ENCODE results near the gene NRGN.

Gene NRGN

DNA sequence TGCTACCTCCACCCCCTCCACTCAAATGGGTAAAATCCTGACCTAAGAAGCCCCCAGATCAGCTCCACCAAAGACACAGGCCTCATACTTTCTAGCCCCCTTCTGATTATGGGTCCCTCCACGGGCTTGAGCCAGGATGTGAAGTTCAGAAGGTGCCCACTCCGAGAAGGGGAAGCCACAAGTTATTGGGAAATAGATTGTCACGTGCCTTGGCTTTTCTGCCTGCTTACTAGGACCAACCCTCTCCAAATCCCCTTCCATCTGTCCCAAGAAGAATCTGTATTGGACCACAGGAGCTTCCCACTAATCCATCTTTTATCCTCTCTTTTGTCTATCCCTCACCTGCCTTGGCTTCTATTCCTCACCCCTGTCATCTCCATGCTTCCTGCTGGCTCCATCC, 3.0 kb upstream of the NRGN start:
- no peak overlapping the region for H3K4me3 ChIP-seq (ENCODE audit: low read depth, low read length)
- DNase-seq (ENCODE audit: low read depth): no peak
- in situ Hi-C loops (cut with HindIII; ENCODE audit: low sequenced_read_pairs): loop anchor here (5.0 kb wide), 2 partner anchors 39 to 74 kb away; no protein-coding TSS in a partner anchor
- no peak for TF ChIP-seq CTCF (IDR thresholded peaks at IDR 0.05; ENCODE audit: low read depth, low read length, missing control alignments)

GRCh38 chr11:124737638-124738305, 2.0 kb upstream of the NRGN start:
- TF ChIP-seq CTCF (IDR thresholded peaks at IDR 0.05; ENCODE audit: low read depth, low read length, missing control alignments): no peak
- DNase-seq (ENCODE audit: low read depth): no peak
- in situ Hi-C loops (cut with HindIII; ENCODE audit: low sequenced_read_pairs): loop anchor here (5.0 kb wide), 2 partner anchors 40 to 75 kb away; no protein-coding TSS in a partner anchor
- no peak overlapping the region for H3K4me3 ChIP-seq (ENCODE audit: low read depth, low read length)

GRCh38 chr11:124738713-124739478, 846 bp upstream of the NRGN start:
- in situ Hi-C loops (cut with HindIII; ENCODE audit: low sequenced_read_pairs): loop anchor here (5.0 kb wide), 2 partner anchors 42 to 77 kb away; no protein-coding TSS in a partner anchor
- TF ChIP-seq CTCF (IDR thresholded peaks at IDR 0.05; ENCODE audit: low read depth, low read length, missing control alignments): no peak
- peak overlapping the region; percentile 49 for H3K4me3 ChIP-seq (ENCODE audit: low read depth, low read length)
- no peak for DNase-seq (ENCODE audit: low read depth)

- in situ Hi-C loops (cut with HindIII; ENCODE audit: low sequenced_read_pairs): no loop called here
- peak; percentile 57 for TF ChIP-seq CTCF (IDR thresholded peaks at IDR 0.05; ENCODE audit: low read depth, low read length, missing control alignments)
- H3K4me3 ChIP-seq (ENCODE audit: low read depth, low read length): peak overlapping the region; percentile 49
- no peak for DNase-seq (ENCODE audit: low read depth)
Observed at GRCh38 chr11:124740277-124740882, 638 bp downstream of the NRGN start.

DNA sequence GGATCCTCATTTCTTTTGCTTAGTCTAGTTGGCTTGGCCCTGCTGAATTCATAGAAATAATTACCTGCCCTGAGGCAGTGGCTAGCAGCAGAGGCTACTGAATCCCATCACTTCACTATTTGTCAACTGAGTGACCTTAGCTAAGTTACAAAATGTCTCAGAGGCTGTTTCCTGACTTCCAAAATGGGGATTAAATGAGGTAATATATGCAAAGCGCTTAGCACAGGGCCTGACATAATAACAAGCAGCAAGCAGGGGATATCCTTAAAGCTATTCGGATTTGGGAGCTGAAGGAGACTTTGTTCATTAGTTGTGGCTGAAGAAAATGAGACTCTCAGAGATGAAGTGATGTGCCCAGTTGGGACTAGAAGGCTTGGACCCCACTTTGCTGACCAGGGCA, 2.8 kb downstream of the NRGN start:
- H3K4me3 ChIP-seq (ENCODE audit: low read depth, low read length): no peak overlapping the region
- in situ Hi-C loops (cut with HindIII; ENCODE audit: low sequenced_read_pairs): no loop called here
- no peak for TF ChIP-seq CTCF (IDR thresholded peaks at IDR 0.05; ENCODE audit: low read depth, low read length, missing control alignments)
- no peak for DNase-seq (ENCODE audit: low read depth)

DNA sequence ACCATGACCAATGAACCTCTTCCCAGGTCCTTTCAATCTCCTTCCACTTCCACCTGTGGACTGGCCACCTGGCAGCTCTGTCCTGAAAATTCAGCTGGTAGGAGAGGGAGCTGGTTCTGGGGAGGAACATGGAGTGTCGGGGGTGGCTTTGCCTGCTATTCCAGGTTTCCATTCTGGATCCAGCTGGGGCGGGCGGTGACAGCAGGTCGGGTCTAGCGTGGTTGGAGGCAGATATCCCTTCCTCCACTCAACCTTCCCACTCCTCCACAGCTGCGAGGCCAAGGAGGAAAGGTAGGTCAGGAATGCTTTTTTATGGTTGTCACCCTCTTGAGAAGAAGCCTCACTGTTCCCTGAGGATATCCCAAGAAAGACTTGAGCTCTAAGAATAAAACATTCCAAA, 3.3 kb downstream of the NRGN start:
- no peak for TF ChIP-seq CTCF (IDR thresholded peaks at IDR 0.05; ENCODE audit: low read depth, low read length, missing control alignments)
- DNase-seq (ENCODE audit: low read depth): no peak
- no peak overlapping the region for H3K4me3 ChIP-seq (ENCODE audit: low read depth, low read length)
- in situ Hi-C loops (cut with HindIII; ENCODE audit: low sequenced_read_pairs): no loop called here
